ENCODE measurements around the gene PPP2R5A. TPM values are rescaled to one million over a fixed set of nuclear protein-coding genes. Genes with fewer than 3 reads are reported as not detected.

The PPP2R5A gene
- total and polyA plus RNA-seq, 2 of the 8 experiments (the other 6 are each of a cell fraction or from before 2014, with no cell fraction given) = 14.6 to 36.3 TPM

GRCh38 chr1:212267017-212267416, 18.2 kb upstream of the PPP2R5A start (continued):
- TF ChIP-seq SIN3A (conservative IDR thresholded peaks at IDR 0.05 in 1 of 2, IDR thresholded peaks at IDR 0.05 in 1 of 2; ENCODE audit: low read depth in 1 of 2, low read length in 2 of 2) (no peak), HDAC2 (IDR thresholded peaks at IDR 0.05; ENCODE audit: borderline replicate concordance in 1 of 2, low read depth in 2 of 2, low read length in 2 of 2) (no peak), KDM5A (IDR thresholded peaks at IDR 0.05; ENCODE audit: low read length) (no peak), TBP (IDR thresholded peaks at IDR 0.05; ENCODE audit: low read depth, low read length) (no peak), BCL11A (IDR thresholded peaks at IDR 0.05; ENCODE audit: low read depth in 2 of 2, low read length in 2 of 2) (no peak)
- TF ChIP-seq, protein P1, sequence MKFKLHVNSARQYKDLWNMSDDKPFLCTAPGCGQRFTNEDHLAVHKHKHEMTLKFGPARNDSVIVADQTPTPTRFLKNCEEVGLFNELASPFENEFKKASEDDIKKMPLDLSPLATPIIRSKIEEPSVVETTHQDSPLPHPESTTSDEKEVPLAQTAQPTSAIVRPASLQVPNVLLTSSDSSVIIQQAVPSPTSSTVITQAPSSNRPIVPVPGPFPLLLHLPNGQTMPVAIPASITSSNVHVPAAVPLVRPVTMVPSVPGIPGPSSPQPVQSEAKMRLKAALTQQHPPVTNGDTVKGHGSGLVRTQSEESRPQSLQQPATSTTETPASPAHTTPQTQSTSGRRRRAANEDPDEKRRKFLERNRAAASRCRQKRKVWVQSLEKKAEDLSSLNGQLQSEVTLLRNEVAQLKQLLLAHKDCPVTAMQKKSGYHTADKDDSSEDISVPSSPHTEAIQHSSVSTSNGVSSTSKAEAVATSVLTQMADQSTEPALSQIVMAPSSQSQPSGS (IDR thresholded peaks at IDR 0.05; ENCODE audit: low read length) = no peak
